ENCODE results near the gene SLIT3. TPM values are rescaled to one million over a fixed set of nuclear protein-coding genes. Genes with fewer than 3 reads are reported as not detected.
"Not testable (repeated sequence)": the region's sequence is repeated elsewhere in the genome, so short reads cannot be mapped to it uniquely, and the experiment has no call there.

The SLIT3 gene
- total and polyA plus RNA-seq, 2 experiments from 2014 or later, result 0.59 to 0.71 TPM

DNA sequence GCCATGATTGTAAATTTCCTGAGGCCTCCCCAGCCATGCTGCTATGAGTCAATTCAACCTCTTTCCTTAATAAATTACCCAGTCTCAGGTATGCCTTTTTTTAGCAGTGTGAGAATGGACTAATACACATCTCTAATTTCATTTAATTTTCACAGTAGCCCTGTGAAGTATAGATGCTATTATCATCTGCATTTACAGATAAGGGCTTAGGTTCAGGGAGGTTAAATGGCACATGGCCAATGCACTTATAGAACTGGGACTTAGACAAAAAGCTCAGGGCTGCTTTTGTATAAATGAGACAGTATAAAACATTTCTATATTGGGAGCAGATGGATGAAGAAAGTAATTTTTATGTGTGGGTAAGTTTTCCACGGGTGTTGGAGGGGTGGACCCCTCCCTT, 658.9 kb downstream of the SLIT3 start:
- no peaks in the 10 kb centered on the region for H3K27me3 ChIP-seq (ENCODE audit: insufficient read depth)
- Mint-ChIP-seq H3K36me3 (ENCODE audit: low read depth) (peaks cover 15% of the 10 kb centered on the region), H3K9me3 (peaks cover 28% of the 10 kb centered on the region), H3K27me3 (ENCODE audit: insufficient read depth, low read depth, poor library complexity) (peaks cover 2% of the 10 kb centered on the region), H3K4me1 (no peaks in the 10 kb centered on the region), H3K4me3 (no peak overlapping the region), H3K27ac (no peak overlapping the region)
- DNase-seq (ENCODE audit: low spot score) (no peak), ATAC-seq (no peak)
- no peak for TF ChIP-seq STAT1 (IDR thresholded peaks at IDR 0.05; ENCODE audit: unreplicated experiment)
- no peak for TF ChIP-seq JUNB (IDR thresholded peaks at IDR 0.05; ENCODE audit: unreplicated experiment)
- TF ChIP-seq, protein P1, sequence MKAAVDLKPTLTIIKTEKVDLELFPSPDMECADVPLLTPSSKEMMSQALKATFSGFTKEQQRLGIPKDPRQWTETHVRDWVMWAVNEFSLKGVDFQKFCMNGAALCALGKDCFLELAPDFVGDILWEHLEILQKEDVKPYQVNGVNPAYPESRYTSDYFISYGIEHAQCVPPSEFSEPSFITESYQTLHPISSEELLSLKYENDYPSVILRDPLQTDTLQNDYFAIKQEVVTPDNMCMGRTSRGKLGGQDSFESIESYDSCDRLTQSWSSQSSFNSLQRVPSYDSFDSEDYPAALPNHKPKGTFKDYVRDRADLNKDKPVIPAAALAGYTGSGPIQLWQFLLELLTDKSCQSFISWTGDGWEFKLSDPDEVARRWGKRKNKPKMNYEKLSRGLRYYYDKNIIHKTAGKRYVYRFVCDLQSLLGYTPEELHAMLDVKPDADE (IDR thresholded peaks at IDR 0.05), result no peak
- no peak for TF ChIP-seq EZH2 (IDR thresholded peaks at IDR 0.05; ENCODE audit: low read depth, unreplicated experiment)
- no peak for TF ChIP-seq ZNF114 (CRISPR knock-in tag; IDR thresholded peaks at IDR 0.05)
- TF ChIP-seq POLR2AphosphoS5 (IDR thresholded peaks at IDR 0.05; ENCODE audit: low read depth), result no peak
- H3K79me2 ChIP-seq (replicated peaks; ENCODE audit: insufficient read depth), result no peaks in the 10 kb centered on the region
- H3K4me2 ChIP-seq, result no peak overlapping the region
- H2AFZ ChIP-seq, result no peak overlapping the region
- H3K4me3 ChIP-seq, result no peak overlapping the region
- no peak overlapping the region for H3K27ac ChIP-seq (ENCODE audit: low read depth)
- no peaks in the 10 kb centered on the region for H3F3A ChIP-seq (replicated peaks; ENCODE audit: low read depth)
- H4K20me1 ChIP-seq (replicated peaks; ENCODE audit: insufficient read depth), result no peaks in the 10 kb centered on the region
- H3K9me2 ChIP-seq (ENCODE audit: insufficient read depth), result peaks cover 4% of the 10 kb centered on the region; the same call in 1 of the 2 replicates
- H3K4me1 ChIP-seq (ENCODE audit: insufficient read depth), result no peaks in the 10 kb centered on the region
- no peaks in the 10 kb centered on the region for H3K36me3 ChIP-seq (ENCODE audit: insufficient read depth)

DNA sequence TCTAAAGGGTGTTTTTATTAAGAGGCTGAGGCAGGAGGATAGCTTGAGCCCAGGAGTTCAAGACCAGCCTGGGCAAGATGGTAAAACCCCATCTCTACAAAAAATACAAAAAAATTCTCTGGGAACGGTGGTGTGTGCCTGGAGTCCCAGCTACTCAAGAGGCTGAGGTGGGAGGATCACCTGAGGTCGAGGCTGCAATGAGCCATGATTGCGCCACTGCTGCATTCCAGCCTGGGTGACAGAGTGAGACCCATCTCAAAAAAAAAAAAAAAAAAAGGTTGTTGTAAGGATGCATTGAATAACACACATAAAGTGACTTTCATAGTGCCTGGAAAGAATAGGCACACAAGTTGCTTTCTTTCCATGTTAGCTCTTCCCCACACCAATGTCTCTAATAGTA, 662.1 kb downstream of the SLIT3 start:
- H3K4me2 ChIP-seq; H3K4me1 ChIP-seq (ENCODE audit: insufficient read depth); H3K27ac ChIP-seq (ENCODE audit: low read depth); DNase-seq (ENCODE audit: low spot score); H2AFZ ChIP-seq; H3K27me3 Mint-ChIP-seq (ENCODE audit: insufficient read depth, low read depth, poor library complexity); H3K4me3 ChIP-seq; H3K27me3 ChIP-seq (ENCODE audit: insufficient read depth); H3K4me1 Mint-ChIP-seq; H3K79me2 ChIP-seq (replicated peaks; ENCODE audit: insufficient read depth); ATAC-seq; H3K4me3 Mint-ChIP-seq; H3F3A ChIP-seq (replicated peaks; ENCODE audit: low read depth); H3K27ac Mint-ChIP-seq; H3K36me3 ChIP-seq (ENCODE audit: insufficient read depth); H4K20me1 ChIP-seq (replicated peaks; ENCODE audit: insufficient read depth); H3K9me2 ChIP-seq (ENCODE audit: insufficient read depth): not testable (repeated sequence)
- Mint-ChIP-seq H3K9me3 (peaks cover 24% of the 10 kb centered on the region), H3K36me3 (ENCODE audit: low read depth) (peaks cover 11% of the 10 kb centered on the region; the same call in 1 of the 3 replicates)

DNA sequence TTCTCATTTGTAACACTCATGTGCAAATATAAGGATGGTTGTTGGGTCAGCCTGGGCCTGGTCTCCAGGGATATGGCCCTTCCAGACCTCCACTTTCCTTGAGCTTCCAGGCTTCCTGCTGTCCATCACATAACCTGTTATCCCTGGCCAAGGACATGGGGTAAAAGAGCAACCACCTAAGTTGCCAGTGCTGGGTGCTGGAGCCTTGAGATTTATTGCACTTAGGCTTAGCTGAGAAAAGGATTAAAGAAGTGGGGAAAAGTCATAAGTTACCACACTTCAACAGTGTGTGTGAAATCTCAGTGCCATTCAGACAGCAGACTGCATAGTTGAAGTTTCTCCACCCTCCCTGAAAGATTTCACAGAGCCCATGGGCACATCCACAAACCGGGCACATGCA, 663.1 kb downstream of the SLIT3 start:
- Histone ChIP-seq H3K27ac (ENCODE audit: low read depth) (no peak overlapping the region), H3F3A (replicated peaks; ENCODE audit: low read depth) (no peaks in the 10 kb centered on the region), H3K9me2 (ENCODE audit: insufficient read depth) (0 out of 2 replicates have a peak, but pooled peaks cover 4% of the 10 kb centered on the region), H3K4me2 (no peak overlapping the region), H4K20me1 (replicated peaks; ENCODE audit: insufficient read depth) (no peaks in the 10 kb centered on the region), H3K79me2 (replicated peaks; ENCODE audit: insufficient read depth) (no peaks in the 10 kb centered on the region), H3K27me3 (ENCODE audit: insufficient read depth) (no peaks in the 10 kb centered on the region), H3K36me3 (ENCODE audit: insufficient read depth) (no peaks in the 10 kb centered on the region), H3K4me1 (ENCODE audit: insufficient read depth) (no peaks in the 10 kb centered on the region), H2AFZ (no peak overlapping the region), H3K4me3 (no peak overlapping the region)
- Mint-ChIP-seq H3K27me3 (ENCODE audit: insufficient read depth, low read depth, poor library complexity) (peaks cover 6% of the 10 kb centered on the region), H3K27ac (no peak overlapping the region), H3K4me1 (no peaks in the 10 kb centered on the region), H3K9me3 (peaks cover 21% of the 10 kb centered on the region), H3K4me3 (no peak overlapping the region), H3K36me3 (ENCODE audit: low read depth) (peaks cover 11% of the 10 kb centered on the region; the same call in 1 of the 3 replicates)
- no peak for DNase-seq (ENCODE audit: low spot score)
- no peak for ATAC-seq
- TF ChIP-seq, protein P1 (IDR thresholded peaks at IDR 0.05), result no peak
- TF ChIP-seq POLR2AphosphoS5 (IDR thresholded peaks at IDR 0.05; ENCODE audit: low read depth) (no peak), EZH2phosphoT487 (IDR thresholded peaks at IDR 0.05; ENCODE audit: unreplicated experiment) (no peak), EZH2 (IDR thresholded peaks at IDR 0.05; ENCODE audit: low read depth, unreplicated experiment) (no peak), ZNF114 (CRISPR knock-in tag; IDR thresholded peaks at IDR 0.05) (no peak), STAT1 (IDR thresholded peaks at IDR 0.05; ENCODE audit: unreplicated experiment) (no peak), CREB1 (CRISPR knock-in tag; IDR thresholded peaks at IDR 0.05; ENCODE audit: low read depth) (no peak), NANOG (IDR thresholded peaks at IDR 0.05; ENCODE audit: borderline replicate concordance) (no peak), JUNB (IDR thresholded peaks at IDR 0.05; ENCODE audit: unreplicated experiment) (no peak), ZNF331 (CRISPR knock-in tag; IDR thresholded peaks at IDR 0.05; ENCODE audit: low read depth) (no peak)
- TF ChIP-seq, protein P2, sequence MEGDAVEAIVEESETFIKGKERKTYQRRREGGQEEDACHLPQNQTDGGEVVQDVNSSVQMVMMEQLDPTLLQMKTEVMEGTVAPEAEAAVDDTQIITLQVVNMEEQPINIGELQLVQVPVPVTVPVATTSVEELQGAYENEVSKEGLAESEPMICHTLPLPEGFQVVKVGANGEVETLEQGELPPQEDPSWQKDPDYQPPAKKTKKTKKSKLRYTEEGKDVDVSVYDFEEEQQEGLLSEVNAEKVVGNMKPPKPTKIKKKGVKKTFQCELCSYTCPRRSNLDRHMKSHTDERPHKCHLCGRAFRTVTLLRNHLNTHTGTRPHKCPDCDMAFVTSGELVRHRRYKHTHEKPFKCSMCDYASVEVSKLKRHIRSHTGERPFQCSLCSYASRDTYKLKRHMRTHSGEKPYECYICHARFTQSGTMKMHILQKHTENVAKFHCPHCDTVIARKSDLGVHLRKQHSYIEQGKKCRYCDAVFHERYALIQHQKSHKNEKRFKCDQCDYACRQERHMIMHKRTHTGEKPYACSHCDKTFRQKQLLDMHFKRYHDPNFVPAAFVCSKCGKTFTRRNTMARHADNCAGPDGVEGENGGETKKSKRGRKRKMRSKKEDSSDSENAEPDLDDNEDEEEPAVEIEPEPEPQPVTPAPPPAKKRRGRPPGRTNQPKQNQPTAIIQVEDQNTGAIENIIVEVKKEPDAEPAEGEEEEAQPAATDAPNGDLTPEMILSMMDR (conservative IDR thresholded peaks at IDR 0.05; ENCODE audit: low read depth in 2 of 2), result no peak
- TF ChIP-seq, protein P3, sequence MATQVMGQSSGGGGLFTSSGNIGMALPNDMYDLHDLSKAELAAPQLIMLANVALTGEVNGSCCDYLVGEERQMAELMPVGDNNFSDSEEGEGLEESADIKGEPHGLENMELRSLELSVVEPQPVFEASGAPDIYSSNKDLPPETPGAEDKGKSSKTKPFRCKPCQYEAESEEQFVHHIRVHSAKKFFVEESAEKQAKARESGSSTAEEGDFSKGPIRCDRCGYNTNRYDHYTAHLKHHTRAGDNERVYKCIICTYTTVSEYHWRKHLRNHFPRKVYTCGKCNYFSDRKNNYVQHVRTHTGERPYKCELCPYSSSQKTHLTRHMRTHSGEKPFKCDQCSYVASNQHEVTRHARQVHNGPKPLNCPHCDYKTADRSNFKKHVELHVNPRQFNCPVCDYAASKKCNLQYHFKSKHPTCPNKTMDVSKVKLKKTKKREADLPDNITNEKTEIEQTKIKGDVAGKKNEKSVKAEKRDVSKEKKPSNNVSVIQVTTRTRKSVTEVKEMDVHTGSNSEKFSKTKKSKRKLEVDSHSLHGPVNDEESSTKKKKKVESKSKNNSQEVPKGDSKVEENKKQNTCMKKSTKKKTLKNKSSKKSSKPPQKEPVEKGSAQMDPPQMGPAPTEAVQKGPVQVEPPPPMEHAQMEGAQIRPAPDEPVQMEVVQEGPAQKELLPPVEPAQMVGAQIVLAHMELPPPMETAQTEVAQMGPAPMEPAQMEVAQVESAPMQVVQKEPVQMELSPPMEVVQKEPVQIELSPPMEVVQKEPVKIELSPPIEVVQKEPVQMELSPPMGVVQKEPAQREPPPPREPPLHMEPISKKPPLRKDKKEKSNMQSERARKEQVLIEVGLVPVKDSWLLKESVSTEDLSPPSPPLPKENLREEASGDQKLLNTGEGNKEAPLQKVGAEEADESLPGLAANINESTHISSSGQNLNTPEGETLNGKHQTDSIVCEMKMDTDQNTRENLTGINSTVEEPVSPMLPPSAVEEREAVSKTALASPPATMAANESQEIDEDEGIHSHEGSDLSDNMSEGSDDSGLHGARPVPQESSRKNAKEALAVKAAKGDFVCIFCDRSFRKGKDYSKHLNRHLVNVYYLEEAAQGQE (IDR thresholded peaks at IDR 0.05; ENCODE audit: unreplicated experiment), result no peak

Measured in GM23338 (cell line).